ENCODE measurements around the gene PAEP. TPM values are rescaled to one million over a fixed set of nuclear protein-coding genes. Genes with fewer than 3 reads are reported as not detected.

Gene PAEP
- total RNA-seq, 1 donor from 2014 or later: not detected

DNA sequence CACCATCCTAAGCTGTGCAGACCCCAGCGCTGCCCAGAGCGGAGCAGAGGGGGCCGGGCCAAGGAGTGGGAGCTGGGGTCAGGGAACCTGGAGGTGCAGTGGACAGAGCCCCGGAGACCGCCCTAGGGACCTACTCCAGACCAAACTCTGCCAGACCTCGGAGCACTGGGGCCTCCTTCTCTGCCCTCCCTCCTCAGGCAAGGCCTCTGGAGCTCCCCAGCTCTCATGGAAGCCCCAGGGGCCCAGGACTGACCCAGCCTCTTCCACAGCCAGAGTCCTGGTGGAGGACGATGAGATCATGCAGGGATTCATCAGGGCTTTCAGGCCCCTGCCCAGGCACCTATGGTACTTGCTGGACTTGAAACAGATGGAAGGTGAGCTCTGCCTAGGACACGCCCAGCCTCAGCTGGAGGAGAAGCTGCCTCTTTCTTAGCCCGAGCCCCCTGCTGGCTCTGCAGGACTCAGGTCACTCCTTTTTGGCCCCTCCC is 3.6 kb downstream of the PAEP start:
- intact Hi-C loops (cut with micrococcal nuclease): no loop called here
- Mint-ChIP-seq H3K4me1 (ENCODE audit: low read depth) (no peaks in the 10 kb centered on the region), H3K4me3 (ENCODE audit: low read depth) (no peak overlapping the region), H3K9me3 (peaks cover 5% of the 10 kb centered on the region), H3K36me3 (ENCODE audit: low read depth) (no peaks in the 10 kb centered on the region), H3K27ac (no peak overlapping the region), H3K27me3 (ENCODE audit: low read depth) (no peaks in the 10 kb centered on the region)
- DNase-seq (ENCODE audit: low spot score): no peak

DNA sequence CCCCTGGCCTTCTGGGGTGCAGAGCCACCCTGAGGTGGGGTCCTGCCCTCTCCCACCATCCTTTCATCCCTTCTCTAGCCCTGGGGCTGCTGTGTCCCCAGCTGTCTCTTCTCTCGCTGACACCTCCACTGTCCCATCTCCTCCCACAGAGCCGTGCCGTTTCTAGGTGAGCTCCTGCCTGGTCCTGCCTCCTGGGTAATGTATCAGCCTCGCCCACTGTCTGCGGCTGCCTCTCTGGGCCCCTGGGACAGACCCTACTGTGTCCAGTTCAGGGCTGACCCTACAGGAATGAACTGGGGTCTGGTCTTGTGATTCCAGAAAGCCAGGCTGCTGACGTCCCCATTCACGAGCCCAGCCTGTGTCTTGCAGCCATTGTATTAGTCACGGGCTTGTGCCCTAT is 4.1 kb downstream of the PAEP start:
- H3K27ac Mint-ChIP-seq: no peak overlapping the region
- intact Hi-C loops (cut with micrococcal nuclease): no loop called here
- no peaks in the 10 kb centered on the region for H3K36me3 Mint-ChIP-seq (ENCODE audit: low read depth)
- DNase-seq (ENCODE audit: low spot score): no peak
- H3K4me1 Mint-ChIP-seq (ENCODE audit: low read depth): no peaks in the 10 kb centered on the region
- no peaks in the 10 kb centered on the region for H3K27me3 Mint-ChIP-seq (ENCODE audit: low read depth)
- H3K9me3 Mint-ChIP-seq: peaks cover 5% of the 10 kb centered on the region
- no peak overlapping the region for H3K4me3 Mint-ChIP-seq (ENCODE audit: low read depth)

DNA sequence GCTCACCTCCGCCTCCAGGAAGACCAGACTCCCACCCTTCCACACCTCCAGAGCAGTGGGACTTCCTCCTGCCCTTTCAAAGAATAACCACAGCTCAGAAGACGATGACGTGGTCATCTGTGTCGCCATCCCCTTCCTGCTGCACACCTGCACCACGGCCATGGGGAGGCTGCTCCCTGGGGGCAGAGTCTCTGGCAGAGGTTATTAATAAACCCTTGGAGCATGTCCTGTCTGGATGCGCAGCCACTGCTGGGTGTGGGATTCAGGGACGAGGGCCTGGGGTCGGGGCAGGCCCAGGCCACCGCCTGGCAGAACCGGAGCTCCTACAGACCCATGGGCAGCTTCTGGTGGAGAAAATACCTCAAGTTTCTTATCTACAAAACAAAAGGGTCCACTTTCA is 5.0 kb downstream of the PAEP start:
- H3K4me1 Mint-ChIP-seq (ENCODE audit: low read depth): no peaks in the 10 kb centered on the region
- H3K27me3 Mint-ChIP-seq (ENCODE audit: low read depth): no peaks in the 10 kb centered on the region
- H3K4me3 Mint-ChIP-seq (ENCODE audit: low read depth): no peak overlapping the region
- no peak overlapping the region for H3K27ac Mint-ChIP-seq
- intact Hi-C loops (cut with micrococcal nuclease): no loop called here
- H3K9me3 Mint-ChIP-seq: peaks cover 5% of the 10 kb centered on the region
- DNase-seq (ENCODE audit: low spot score): no peak
- H3K36me3 Mint-ChIP-seq (ENCODE audit: low read depth): no peaks in the 10 kb centered on the region

DNA sequence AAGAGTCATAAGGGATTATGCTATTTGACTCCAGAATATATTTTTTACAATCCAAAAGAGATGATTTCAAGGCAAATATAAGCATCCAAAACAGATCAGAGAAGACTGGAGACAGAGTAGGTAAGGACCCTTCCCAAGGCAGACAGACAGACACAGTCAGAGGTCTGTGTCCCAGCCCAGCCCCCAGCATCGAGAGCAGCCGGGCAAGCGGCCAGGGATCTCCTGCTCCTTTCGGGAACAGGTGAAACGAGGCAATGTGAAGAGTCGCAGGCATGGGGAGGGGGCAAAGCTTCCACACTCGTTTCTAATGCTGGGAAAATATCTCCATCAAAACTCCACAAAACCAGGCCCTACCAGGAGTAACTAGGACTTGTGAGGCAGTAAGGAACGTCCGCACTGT is 5.8 kb downstream of the PAEP start:
- Mint-ChIP-seq H3K4me1 (ENCODE audit: low read depth) (no peaks in the 10 kb centered on the region), H3K36me3 (ENCODE audit: low read depth) (no peaks in the 10 kb centered on the region), H3K4me3 (ENCODE audit: low read depth) (no peak overlapping the region), H3K27me3 (ENCODE audit: low read depth) (no peaks in the 10 kb centered on the region), H3K27ac (no peak overlapping the region), H3K9me3 (peaks cover 5% of the 10 kb centered on the region)
- DNase-seq (ENCODE audit: low spot score): no peak
- intact Hi-C loops (cut with micrococcal nuclease): no loop called here

DNA sequence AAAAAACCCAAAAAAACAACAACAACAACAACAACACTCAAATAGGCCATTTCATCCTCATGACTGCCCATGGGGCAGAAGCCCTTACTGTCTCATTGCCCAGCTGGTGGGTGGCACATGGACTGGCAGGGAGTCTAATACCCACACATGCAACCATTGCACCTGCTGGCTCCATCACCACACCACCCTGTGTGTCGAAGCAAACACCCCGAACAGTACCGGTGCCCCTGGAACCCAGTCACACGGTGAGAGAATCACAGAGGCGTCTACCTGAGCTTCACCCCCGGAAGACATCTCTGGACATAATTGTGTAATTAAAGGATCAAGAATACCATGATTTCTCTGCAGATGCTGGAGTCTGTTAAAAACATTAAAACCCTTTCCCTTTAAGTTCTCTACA is 6.5 kb downstream of the PAEP start:
- peaks cover 5% of the 10 kb centered on the region for H3K9me3 Mint-ChIP-seq
- intact Hi-C loops (cut with micrococcal nuclease): no loop called here

DNA sequence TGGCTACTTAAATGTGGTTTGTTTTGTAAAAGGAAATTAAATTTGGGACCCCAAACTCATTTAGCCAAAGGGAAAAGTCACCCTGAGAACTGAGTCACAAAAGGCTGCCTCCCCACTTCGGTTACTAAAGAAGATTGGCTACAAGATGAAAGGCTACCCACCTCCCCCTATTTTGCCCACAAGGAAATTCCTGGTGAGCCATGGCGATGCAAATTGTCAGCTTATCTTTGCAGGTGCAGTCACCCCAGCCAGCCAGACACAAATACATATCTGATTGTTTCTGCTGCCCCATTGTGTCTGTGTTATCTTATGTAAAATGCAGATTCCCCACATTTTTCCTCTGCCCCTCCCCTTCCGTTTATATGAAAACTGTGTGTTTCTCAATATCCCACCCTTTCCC is 8.9 kb downstream of the PAEP start:
- no peaks in the 10 kb centered on the region for H3K4me1 Mint-ChIP-seq (ENCODE audit: low read depth)
- peaks cover 5% of the 10 kb centered on the region for H3K9me3 Mint-ChIP-seq
- H3K4me3 Mint-ChIP-seq (ENCODE audit: low read depth): no peak overlapping the region
- H3K27ac Mint-ChIP-seq: no peak overlapping the region
- H3K27me3 Mint-ChIP-seq (ENCODE audit: low read depth): no peaks in the 10 kb centered on the region
- no peak for DNase-seq (ENCODE audit: low spot score)
- intact Hi-C loops (cut with micrococcal nuclease): no loop called here
- H3K36me3 Mint-ChIP-seq (ENCODE audit: low read depth): no peaks in the 10 kb centered on the region

More for the DNA sequence above, 6.5 kb downstream of the PAEP start:
- H3K36me3 Mint-ChIP-seq (ENCODE audit: low read depth): no peaks in the 10 kb centered on the region
- no peaks in the 10 kb centered on the region for H3K27me3 Mint-ChIP-seq (ENCODE audit: low read depth)
- no peak overlapping the region for H3K27ac Mint-ChIP-seq
- H3K4me1 Mint-ChIP-seq (ENCODE audit: low read depth): no peaks in the 10 kb centered on the region
- no peak for DNase-seq (ENCODE audit: low spot score)
- H3K4me3 Mint-ChIP-seq (ENCODE audit: low read depth): no peak overlapping the region

DNA sequence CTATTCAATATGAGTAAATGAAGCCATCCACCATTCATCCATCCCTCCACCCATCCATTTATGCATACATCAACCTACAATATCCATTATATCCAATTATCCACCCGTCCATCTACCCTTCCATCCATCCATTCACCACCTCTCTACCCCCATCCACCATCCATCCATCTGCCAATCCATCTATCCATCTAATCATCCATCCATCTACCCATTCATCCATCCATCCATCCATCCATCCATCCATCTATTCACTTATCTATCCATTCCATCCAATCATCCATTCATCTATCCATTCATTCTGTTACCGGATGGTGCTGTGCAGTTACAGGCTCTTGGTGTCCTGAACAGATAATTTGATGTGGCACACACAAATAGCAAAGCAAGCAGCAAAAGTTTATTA is 10.7 kb downstream of the PAEP start:
- H3K27ac Mint-ChIP-seq: no peak overlapping the region
- no peak overlapping the region for H3K4me3 Mint-ChIP-seq (ENCODE audit: low read depth)
- H3K27me3 Mint-ChIP-seq (ENCODE audit: low read depth): no peaks in the 10 kb centered on the region
- H3K36me3 Mint-ChIP-seq (ENCODE audit: low read depth): no peaks in the 10 kb centered on the region
- DNase-seq (ENCODE audit: low spot score): no peak
- no peaks in the 10 kb centered on the region for H3K4me1 Mint-ChIP-seq (ENCODE audit: low read depth)
- peaks cover 5% of the 10 kb centered on the region for H3K9me3 Mint-ChIP-seq
- intact Hi-C loops (cut with micrococcal nuclease): no loop called here

DNA sequence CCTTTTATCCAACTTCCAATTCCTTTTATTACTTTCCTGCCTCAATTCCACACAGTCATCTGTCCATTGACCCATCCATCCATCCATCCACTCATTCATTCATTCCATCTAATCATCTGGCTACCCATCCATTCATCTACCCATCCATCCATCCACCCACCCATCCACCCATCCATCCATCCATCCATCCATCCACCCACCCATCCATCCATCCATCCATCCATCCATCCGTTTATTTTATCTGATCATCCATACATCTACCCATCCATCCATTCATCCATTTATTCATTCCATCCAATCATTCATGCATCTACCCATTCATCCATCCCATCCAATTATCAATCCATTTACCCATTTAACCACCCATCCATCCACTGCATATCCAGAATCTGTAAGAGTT is 11.6 kb downstream of the PAEP start:
- H3K4me1 Mint-ChIP-seq (ENCODE audit: low read depth): no peaks in the 10 kb centered on the region
- no peak for DNase-seq (ENCODE audit: low spot score)
- no peaks in the 10 kb centered on the region for H3K36me3 Mint-ChIP-seq (ENCODE audit: low read depth)
- no peak overlapping the region for H3K4me3 Mint-ChIP-seq (ENCODE audit: low read depth)
- peaks cover 5% of the 10 kb centered on the region for H3K9me3 Mint-ChIP-seq
- H3K27me3 Mint-ChIP-seq (ENCODE audit: low read depth): no peaks in the 10 kb centered on the region
- intact Hi-C loops (cut with micrococcal nuclease): no loop called here
- H3K27ac Mint-ChIP-seq: no peak overlapping the region

DNA sequence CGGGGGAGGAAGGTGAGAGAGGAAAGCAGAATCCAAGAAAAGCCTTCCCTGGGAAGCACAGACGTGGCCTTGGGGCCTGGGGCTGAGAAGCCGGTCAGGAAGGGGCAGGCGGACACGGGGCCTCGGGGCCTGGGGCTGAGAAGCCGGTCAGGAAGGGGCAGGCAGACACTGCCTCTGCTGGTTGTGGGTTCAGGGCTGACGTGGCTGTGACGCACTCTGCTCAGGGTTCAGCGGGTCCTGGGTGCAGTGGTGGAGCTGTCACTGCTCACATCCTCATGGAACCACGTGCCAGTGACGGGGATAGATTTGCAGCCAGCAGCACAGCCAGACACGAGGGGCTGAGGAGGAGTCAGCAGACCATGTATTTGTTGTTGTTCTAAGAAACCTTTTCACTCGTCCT is 12.8 kb downstream of the PAEP start:
- Mint-ChIP-seq H3K27me3 (ENCODE audit: low read depth) (no peaks in the 10 kb centered on the region), H3K27ac (no peak overlapping the region), H3K9me3 (peaks cover 1% of the 10 kb centered on the region), H3K4me3 (ENCODE audit: low read depth) (no peak overlapping the region), H3K4me1 (ENCODE audit: low read depth) (no peaks in the 10 kb centered on the region), H3K36me3 (ENCODE audit: low read depth) (no peaks in the 10 kb centered on the region)
- intact Hi-C loops (cut with micrococcal nuclease): no loop called here
- no peak for DNase-seq (ENCODE audit: low spot score)

DNA sequence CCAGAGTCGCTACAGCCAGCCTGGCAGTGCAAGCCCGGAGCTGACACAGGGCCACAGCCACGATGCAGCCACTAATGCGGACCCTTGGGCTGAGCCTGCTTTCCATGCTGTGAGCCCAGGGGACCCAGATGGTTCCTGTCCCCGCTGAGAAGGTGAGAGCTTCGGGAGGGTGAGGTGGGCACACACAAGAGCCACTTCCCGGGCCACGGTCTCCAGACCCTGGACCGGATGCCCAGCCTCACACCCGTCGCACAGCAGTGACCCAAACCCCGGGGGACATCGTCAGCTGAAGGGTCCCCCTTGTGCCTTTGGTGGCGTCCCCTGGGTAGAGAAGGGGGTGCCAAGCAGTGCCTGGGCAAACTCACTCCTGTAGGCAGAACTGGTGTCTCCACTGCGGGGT is 13.4 kb downstream of the PAEP start:
- Mint-ChIP-seq H3K27me3 (ENCODE audit: low read depth) (no peaks in the 10 kb centered on the region), H3K4me1 (ENCODE audit: low read depth) (no peaks in the 10 kb centered on the region), H3K4me3 (ENCODE audit: low read depth) (no peak overlapping the region), H3K27ac (no peak overlapping the region), H3K9me3 (no peaks in the 10 kb centered on the region), H3K36me3 (ENCODE audit: low read depth) (no peaks in the 10 kb centered on the region)
- no peak for DNase-seq (ENCODE audit: low spot score)
- intact Hi-C loops (cut with micrococcal nuclease): no loop called here

DNA sequence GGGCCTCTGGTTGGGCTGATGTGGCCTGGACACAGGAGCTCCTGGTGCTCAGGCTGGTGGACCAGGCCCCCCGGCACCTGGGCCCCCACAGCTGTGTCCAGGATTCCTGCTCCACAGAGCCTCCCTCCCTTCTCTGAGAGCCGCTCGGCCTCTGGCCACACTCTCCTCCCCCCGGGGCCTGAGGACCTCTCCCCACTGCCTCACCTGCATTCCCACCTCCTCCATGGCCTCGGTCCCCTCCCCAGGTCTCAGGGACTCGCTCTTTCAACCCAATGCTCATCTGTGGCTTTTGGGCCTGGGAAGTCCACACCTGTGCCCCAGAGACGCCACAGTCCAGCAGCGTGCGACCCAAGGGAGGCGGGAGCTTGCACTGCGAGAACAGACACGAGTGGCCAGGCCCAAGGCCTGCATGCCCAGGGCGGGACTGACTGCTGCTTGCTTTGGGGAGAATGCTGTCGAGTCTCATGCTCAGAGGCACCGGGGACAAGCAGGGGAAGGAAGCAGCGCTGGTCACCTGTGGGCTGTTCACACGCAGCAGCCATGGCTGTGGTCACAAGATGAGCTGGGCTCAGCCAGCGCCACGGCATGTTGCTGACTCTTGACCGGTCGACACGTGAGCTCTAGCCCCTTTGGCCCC is 14.6 kb downstream of the PAEP start:
- no peaks in the 10 kb centered on the region for H3K9me3 Mint-ChIP-seq
- no peak for DNase-seq (ENCODE audit: low spot score)
- no peak overlapping the region for H3K27ac Mint-ChIP-seq
- intact Hi-C loops (cut with micrococcal nuclease): no loop called here
- no peaks in the 10 kb centered on the region for H3K4me1 Mint-ChIP-seq (ENCODE audit: low read depth)
- no peaks in the 10 kb centered on the region for H3K27me3 Mint-ChIP-seq (ENCODE audit: low read depth)
- H3K4me3 Mint-ChIP-seq (ENCODE audit: low read depth): no peak overlapping the region
- H3K36me3 Mint-ChIP-seq (ENCODE audit: low read depth): no peaks in the 10 kb centered on the region

DNA sequence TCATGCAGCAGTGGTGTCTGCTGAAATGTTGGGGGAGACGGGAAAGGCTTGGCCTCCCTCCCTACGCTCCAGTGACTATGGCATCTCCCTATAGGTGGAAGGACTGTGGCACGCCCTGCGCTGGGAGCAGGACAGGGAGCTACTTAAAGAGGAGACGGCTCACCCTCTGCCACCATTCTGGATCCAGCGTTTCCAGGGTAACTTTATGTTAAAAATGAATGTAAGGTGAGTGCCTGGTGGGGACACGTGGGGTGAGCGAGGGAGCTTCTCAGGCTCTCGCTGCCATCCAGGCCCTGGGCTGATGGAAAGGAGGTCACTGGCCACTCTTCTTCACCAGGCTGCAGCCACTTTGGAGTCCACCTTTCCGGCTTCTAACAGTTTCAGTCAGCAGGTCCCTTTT is 15.7 kb downstream of the PAEP start:
- intact Hi-C loops (cut with micrococcal nuclease): no loop called here
- Mint-ChIP-seq H3K9me3 (no peaks in the 10 kb centered on the region), H3K4me1 (ENCODE audit: low read depth) (no peaks in the 10 kb centered on the region), H3K27ac (no peak overlapping the region), H3K27me3 (ENCODE audit: low read depth) (no peaks in the 10 kb centered on the region), H3K4me3 (ENCODE audit: low read depth) (no peak overlapping the region), H3K36me3 (ENCODE audit: low read depth) (no peaks in the 10 kb centered on the region)
- no peak for DNase-seq (ENCODE audit: low spot score)

DNA sequence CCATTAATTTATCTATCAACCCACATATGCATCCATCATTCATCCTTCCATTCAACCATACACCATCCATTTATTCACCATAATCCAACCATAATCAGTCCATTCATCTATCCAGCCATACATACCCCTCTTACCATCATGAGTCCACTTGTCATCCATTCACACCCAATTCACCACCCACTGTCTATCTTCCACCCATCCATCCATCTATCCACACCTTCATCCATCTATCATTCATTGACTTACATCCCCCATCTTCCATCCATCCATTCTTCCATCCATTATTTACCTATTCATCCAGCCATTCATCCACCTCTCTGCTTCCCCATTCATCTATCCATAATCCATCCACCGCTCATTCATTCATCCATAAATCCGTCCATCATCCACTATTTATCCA is 17.8 kb downstream of the PAEP start:
- Mint-ChIP-seq H3K27me3 (ENCODE audit: low read depth) (no peaks in the 10 kb centered on the region), H3K4me1 (ENCODE audit: low read depth) (no peaks in the 10 kb centered on the region), H3K9me3 (no peaks in the 10 kb centered on the region), H3K36me3 (ENCODE audit: low read depth) (no peaks in the 10 kb centered on the region), H3K4me3 (ENCODE audit: low read depth) (no peak overlapping the region), H3K27ac (no peak overlapping the region)
- intact Hi-C loops (cut with micrococcal nuclease): no loop called here
- DNase-seq (ENCODE audit: low spot score): no peak

All from activated T-helper 2 cell treated with anti-CD3 and anti-CD28 coated beads, Interferon-gamma antibody, Interleukin-2, Interleukin-4, amounts not matched to agents 10 μg/mL and 5 μg/mL and 100 μg/mL, durations not matched to agents 14 hours and 24 hours and 36 hours (primary cell).